Stomach (tissue), 4 donors: ENCODE data around the gene FNDC3B.

Experiments used
- CTCF ChIP-seq, 7 experiments: fragments of 450-650 bp in 4 of 7; fragments of 200-600 bp in 3 of 7; sonication (generic) in 3 of 7; IDR thresholded peaks; one replicate each; pipeline ENCODE4 v1.5.1; 2016 to 2019; ENCODE audit warnings: antibody characterized with exemption in 7 of 7, control low read depth in 2 of 7, mild to moderate bottlenecking in 1 of 7
- POLR2A ChIP-seq, 4 donors: fragments of 450-650 bp; IDR thresholded peaks; one replicate each; pipeline ENCODE4 v1.6.1; 2016; ENCODE audit warnings: antibody characterized with exemption in 4 of 4, control low read depth in 2 of 4, mild to moderate bottlenecking in 1 of 4, moderate library complexity in 1 of 4
- POLR2AphosphoS5 ChIP-seq, 3 donors: sonication (generic); formaldehyde crosslinking; IDR thresholded peaks; one replicate each; pipeline ENCODE4 v1.6.1; 2016; ENCODE audit warnings: antibody characterized with exemption in 3 of 3

- TF ChIP-seq POLR2A (IDR thresholded peaks at IDR 0.05): no peak
- no peak for TF ChIP-seq POLR2AphosphoS5 (IDR thresholded peaks at IDR 0.05)
- TF ChIP-seq CTCF (IDR thresholded peaks at IDR 0.05): no peak
Measured at GRCh38 chr3:172094621-172095557, 55.5 kb downstream of the FNDC3B start.
